ENCODE measurements around the gene BMP8A.
"Not testable (repeated sequence)": the region's sequence is repeated elsewhere in the genome, so short reads cannot be mapped to it uniquely, and the experiment has no call there.

Gene BMP8A

DNA sequence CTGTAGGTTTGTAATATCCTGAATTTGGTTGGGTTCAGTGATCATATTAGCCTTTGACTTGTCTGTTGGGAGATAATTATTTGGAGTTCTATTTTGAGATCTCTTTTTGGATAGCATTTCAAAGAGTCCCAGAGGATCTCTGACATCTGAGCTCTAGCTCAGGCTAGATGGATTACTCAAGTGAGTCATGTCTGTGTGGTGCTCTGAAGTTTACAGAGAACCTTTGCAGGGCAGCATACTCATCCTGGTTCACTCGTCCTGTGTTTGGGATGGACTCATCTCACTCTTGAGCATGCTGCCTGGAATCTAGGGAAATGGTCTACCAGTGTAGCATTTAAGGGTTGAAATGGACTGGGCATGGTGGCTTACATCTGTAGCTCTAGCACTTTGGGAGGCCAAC, 29.4 kb upstream of the BMP8A start:
- Histone ChIP-seq H3K9ac (ENCODE audit: low read length) (no peak overlapping the region), H3K4me1 (ENCODE audit: low read length) (no peaks in the 10 kb centered on the region), H3K9me2 (replicated peaks; ENCODE audit: insufficient read depth, low read length) (no peaks in the 10 kb centered on the region), H3K79me2 (ENCODE audit: low read length) (no peaks in the 10 kb centered on the region), H3K27ac (ENCODE audit: low read length) (no peak overlapping the region), H2AFZ (ENCODE audit: low read length) (no peak overlapping the region), H3K27me3 (replicated peaks; ENCODE audit: insufficient read depth, low read length) (no peaks in the 10 kb centered on the region), H3K36me3 (replicated peaks; ENCODE audit: insufficient read depth, low read length) (peaks cover 5% of the 10 kb centered on the region; the same call in 1 of the 2 replicates), H3K9me3 (replicated peaks; ENCODE audit: insufficient read depth, low read length) (no peaks in the 10 kb centered on the region), H4K20me1 (ENCODE audit: insufficient read depth, low read length) (no peaks in the 10 kb centered on the region), H3F3A (ENCODE audit: insufficient read depth, low read length) (no peaks in the 10 kb centered on the region), H3K4me3 (ENCODE audit: low read length) (no peak overlapping the region), H3K4me2 (ENCODE audit: low read depth, low read length) (no peak overlapping the region)
- no peak for TF ChIP-seq EZH2phosphoT487 (IDR thresholded peaks at IDR 0.05; ENCODE audit: low read length)
- TF ChIP-seq EZH2 (optimal IDR thresholded peaks at IDR 0.05; ENCODE audit: low read depth, low read length) = no peak
- TF ChIP-seq, protein P1, sequence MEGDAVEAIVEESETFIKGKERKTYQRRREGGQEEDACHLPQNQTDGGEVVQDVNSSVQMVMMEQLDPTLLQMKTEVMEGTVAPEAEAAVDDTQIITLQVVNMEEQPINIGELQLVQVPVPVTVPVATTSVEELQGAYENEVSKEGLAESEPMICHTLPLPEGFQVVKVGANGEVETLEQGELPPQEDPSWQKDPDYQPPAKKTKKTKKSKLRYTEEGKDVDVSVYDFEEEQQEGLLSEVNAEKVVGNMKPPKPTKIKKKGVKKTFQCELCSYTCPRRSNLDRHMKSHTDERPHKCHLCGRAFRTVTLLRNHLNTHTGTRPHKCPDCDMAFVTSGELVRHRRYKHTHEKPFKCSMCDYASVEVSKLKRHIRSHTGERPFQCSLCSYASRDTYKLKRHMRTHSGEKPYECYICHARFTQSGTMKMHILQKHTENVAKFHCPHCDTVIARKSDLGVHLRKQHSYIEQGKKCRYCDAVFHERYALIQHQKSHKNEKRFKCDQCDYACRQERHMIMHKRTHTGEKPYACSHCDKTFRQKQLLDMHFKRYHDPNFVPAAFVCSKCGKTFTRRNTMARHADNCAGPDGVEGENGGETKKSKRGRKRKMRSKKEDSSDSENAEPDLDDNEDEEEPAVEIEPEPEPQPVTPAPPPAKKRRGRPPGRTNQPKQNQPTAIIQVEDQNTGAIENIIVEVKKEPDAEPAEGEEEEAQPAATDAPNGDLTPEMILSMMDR (IDR thresholded peaks at IDR 0.05; ENCODE audit: low read length) = no peak
- DNase-seq = no peak

GRCh38 chr1:39466413-39467107, 24.9 kb upstream of the BMP8A start:
- H3K27ac ChIP-seq (ENCODE audit: low read length) = no peak overlapping the region
- H3K9me2 ChIP-seq (replicated peaks; ENCODE audit: insufficient read depth, low read length) = no peaks in the 10 kb centered on the region
- 0 out of 2 replicates have a peak, but pooled peaks cover 5% of the 10 kb centered on the region for H3K4me1 ChIP-seq (ENCODE audit: low read length)
- no peaks in the 10 kb centered on the region for H3K27me3 ChIP-seq (replicated peaks; ENCODE audit: insufficient read depth, low read length)
- no peak overlapping the region for H2AFZ ChIP-seq (ENCODE audit: low read length)
- 0 out of 2 replicates have a peak, but pooled peaks cover 7% of the 10 kb centered on the region for H3K36me3 ChIP-seq (replicated peaks; ENCODE audit: insufficient read depth, low read length)
- H3K4me2 ChIP-seq (ENCODE audit: low read depth, low read length) = no peak overlapping the region
- no peak overlapping the region for H3K9ac ChIP-seq (ENCODE audit: low read length)
- H4K20me1 ChIP-seq (ENCODE audit: insufficient read depth, low read length) = no peaks in the 10 kb centered on the region
- no peaks in the 10 kb centered on the region for H3K79me2 ChIP-seq (ENCODE audit: low read length)
- no peak overlapping the region for H3K4me3 ChIP-seq (ENCODE audit: low read length)
- TF ChIP-seq, protein P1 (IDR thresholded peaks at IDR 0.05; ENCODE audit: low read length) = no peak
- TF ChIP-seq EZH2 (optimal IDR thresholded peaks at IDR 0.05; ENCODE audit: low read depth, low read length) (no peak), EZH2phosphoT487 (IDR thresholded peaks at IDR 0.05; ENCODE audit: low read length) (no peak)
- no peak for DNase-seq
- H3K9me3 ChIP-seq (replicated peaks; ENCODE audit: insufficient read depth, low read length) = no peaks in the 10 kb centered on the region
- no peaks in the 10 kb centered on the region for H3F3A ChIP-seq (ENCODE audit: insufficient read depth, low read length)

DNA sequence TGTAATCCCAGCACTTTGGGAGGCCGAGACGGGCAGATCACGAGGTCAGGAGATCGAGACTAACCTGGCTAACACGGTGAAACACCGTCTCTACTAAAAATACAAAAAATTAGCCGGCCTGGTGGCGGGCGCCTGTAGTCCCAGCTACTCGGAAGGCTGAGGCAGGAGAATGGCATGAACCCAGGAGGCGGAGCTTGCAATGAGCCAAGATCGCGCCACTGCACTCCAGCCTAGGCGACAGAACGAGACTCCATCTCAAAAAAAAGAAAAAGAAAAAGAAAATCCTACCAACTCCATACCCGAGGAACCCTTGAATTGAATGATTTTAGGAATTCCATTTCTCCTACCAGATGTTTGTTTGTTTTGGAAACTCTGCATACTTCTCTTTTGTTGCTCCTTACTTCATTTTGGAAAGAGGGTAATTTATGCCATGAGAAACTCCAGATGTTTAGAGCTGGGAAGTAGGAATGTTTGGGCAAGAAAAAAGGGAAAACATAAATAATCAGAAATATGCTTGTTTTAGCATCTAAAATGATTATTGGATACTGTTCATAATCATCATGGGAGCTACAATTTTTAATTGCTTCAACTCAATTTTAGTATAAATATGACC, 24.2 kb upstream of the BMP8A start:
- not testable (repeated sequence) for H3F3A ChIP-seq (ENCODE audit: insufficient read depth, low read length); H2AFZ ChIP-seq (ENCODE audit: low read length); H3K79me2 ChIP-seq (ENCODE audit: low read length); H3K4me3 ChIP-seq (ENCODE audit: low read length); H3K9ac ChIP-seq (ENCODE audit: low read length); DNase-seq; H3K36me3 ChIP-seq (replicated peaks; ENCODE audit: insufficient read depth, low read length); H3K27me3 ChIP-seq (replicated peaks; ENCODE audit: insufficient read depth, low read length); H3K9me2 ChIP-seq (replicated peaks; ENCODE audit: insufficient read depth, low read length); H3K4me2 ChIP-seq (ENCODE audit: low read depth, low read length); H3K4me1 ChIP-seq (ENCODE audit: low read length); H3K9me3 ChIP-seq (replicated peaks; ENCODE audit: insufficient read depth, low read length); H3K27ac ChIP-seq (ENCODE audit: low read length); H4K20me1 ChIP-seq (ENCODE audit: insufficient read depth, low read length)

GRCh38 chr1:39469150-39469549, 22.3 kb upstream of the BMP8A start:
- H4K20me1 ChIP-seq (ENCODE audit: insufficient read depth, low read length) = no peaks in the 10 kb centered on the region
- H3K27me3 ChIP-seq (replicated peaks; ENCODE audit: insufficient read depth, low read length) = no peaks in the 10 kb centered on the region
- no peak overlapping the region for H3K27ac ChIP-seq (ENCODE audit: low read length)
- no peak overlapping the region for H3K9ac ChIP-seq (ENCODE audit: low read length)
- H3K36me3 ChIP-seq (replicated peaks; ENCODE audit: insufficient read depth, low read length) = 0 out of 2 replicates have a peak, but pooled peaks cover 7% of the 10 kb centered on the region
- H3K9me3 ChIP-seq (replicated peaks; ENCODE audit: insufficient read depth, low read length) = no peaks in the 10 kb centered on the region
- H2AFZ ChIP-seq (ENCODE audit: low read length) = no peak overlapping the region
- no peaks in the 10 kb centered on the region for H3K9me2 ChIP-seq (replicated peaks; ENCODE audit: insufficient read depth, low read length)
- no peaks in the 10 kb centered on the region for H3F3A ChIP-seq (ENCODE audit: insufficient read depth, low read length)
- TF ChIP-seq, protein P1 (IDR thresholded peaks at IDR 0.05; ENCODE audit: low read length) = no peak
- no peak for TF ChIP-seq EZH2phosphoT487 (IDR thresholded peaks at IDR 0.05; ENCODE audit: low read length)
- TF ChIP-seq EZH2 (optimal IDR thresholded peaks at IDR 0.05; ENCODE audit: low read depth, low read length) = no peak
- H3K79me2 ChIP-seq (ENCODE audit: low read length) = no peaks in the 10 kb centered on the region
- H3K4me2 ChIP-seq (ENCODE audit: low read depth, low read length) = no peak overlapping the region
- H3K4me3 ChIP-seq (ENCODE audit: low read length) = no peak overlapping the region
- H3K4me1 ChIP-seq (ENCODE audit: low read length) = 0 out of 2 replicates have a peak, but pooled peaks cover 5% of the 10 kb centered on the region
- no peak for DNase-seq
